ENCODE results near the gene MRC2. TPM values are rescaled to one million over a fixed set of nuclear protein-coding genes. Genes with fewer than 3 reads are reported as not detected.

Gene MRC2
- total RNA-seq, 2 experiments from 2014 or later, result 8.1 to 9.0 TPM

GRCh38 chr17:62618647-62619416 lies 8.6 kb upstream of the MRC2 start:
- Mint-ChIP-seq H3K4me3 (no peak overlapping the region), H3K36me3 (ENCODE audit: low read depth) (peaks cover 2% of the 10 kb centered on the region), H3K27ac (no peak overlapping the region), H3K27me3 (no peaks in the 10 kb centered on the region), H3K9me3 (no peaks in the 10 kb centered on the region), H3K4me1 (ENCODE audit: low read depth) (no peaks in the 10 kb centered on the region)
- ChIA-PET POLR2A (interaction anchor here (0.5 to 0.6 kb wide), 2 partner anchors 26 to 53 kb away, joined by 3 read pairs; no protein-coding TSS in a partner anchor), CTCF (no interaction called here)
- intact Hi-C loops (cut with micrococcal nuclease), result no loop called here
- no peak for TF ChIP-seq CTCF (IDR thresholded peaks at IDR 0.05)
- no peak for ATAC-seq
- DNase-seq, result no peak

- peaks cover 2% of the 10 kb centered on the region for H3K36me3 Mint-ChIP-seq (ENCODE audit: low read depth)
- CTCF ChIA-PET, result no interaction called here
- DNase-seq (no peak), ATAC-seq (no peak)
- intact Hi-C loops (cut with micrococcal nuclease), result no loop called here
- no peaks in the 10 kb centered on the region for H3K4me1 Mint-ChIP-seq (ENCODE audit: low read depth)
- no peaks in the 10 kb centered on the region for H3K9me3 Mint-ChIP-seq
- no peaks in the 10 kb centered on the region for H3K27me3 Mint-ChIP-seq
- POLR2A ChIA-PET, result interaction anchor here (0.6 kb wide), 2 partner anchors 54 to 84 kb away, joined by 3 read pairs; no protein-coding TSS in a partner anchor
- no peak for TF ChIP-seq CTCF (IDR thresholded peaks at IDR 0.05)
- H3K4me3 Mint-ChIP-seq, result no peak overlapping the region
- H3K27ac Mint-ChIP-seq, result no peak overlapping the region
Observed at GRCh38 chr17:62619417-62620155, 7.9 kb upstream of the MRC2 start.

- CTCF ChIA-PET, result no interaction called here
- intact Hi-C loops (cut with micrococcal nuclease), result no loop called here
Observed at GRCh38 chr17:62621223-62621622, 6.2 kb upstream of the MRC2 start.

GRCh38 chr17:62625184-62625869 lies 2.1 kb upstream of the MRC2 start:
- TF ChIP-seq CTCF (IDR thresholded peaks at IDR 0.05), result no peak
- Mint-ChIP-seq H3K9me3 (no peaks in the 10 kb centered on the region), H3K27me3 (peaks cover 11% of the 10 kb centered on the region), H3K4me1 (ENCODE audit: low read depth) (peaks cover 10% of the 10 kb centered on the region), H3K4me3 (no peak overlapping the region), H3K36me3 (ENCODE audit: low read depth) (peaks cover 2% of the 10 kb centered on the region), H3K27ac (no peak overlapping the region)
- intact Hi-C loops (cut with micrococcal nuclease), result no loop called here
- ChIA-PET CTCF (interaction anchor here (1.4 kb wide), 1 partner anchor 15 kb away, joined by 3 read pairs; no protein-coding TSS in a partner anchor), POLR2A (interaction anchor here (1.0 to 1.5 kb wide), 3 partner anchors 8 to 29 kb away, joined by 3 to 5 read pairs (median 5); no protein-coding TSS in a partner anchor)
- ATAC-seq (no peak), DNase-seq (no peak)

More at GRCh38 chr17:62621223-62621622, 6.2 kb upstream of the MRC2 start:
- POLR2A ChIA-PET, result interaction anchor here (0.9 kb wide), 1 partner anchor 9 kb away, joined by 3 read pairs; no protein-coding TSS in a partner anchor
- Mint-ChIP-seq H3K36me3 (ENCODE audit: low read depth) (peaks cover 2% of the 10 kb centered on the region), H3K4me1 (ENCODE audit: low read depth) (no peaks in the 10 kb centered on the region), H3K27ac (no peak overlapping the region), H3K4me3 (no peak overlapping the region), H3K9me3 (no peaks in the 10 kb centered on the region), H3K27me3 (peaks cover 2% of the 10 kb centered on the region)
- no peak for DNase-seq
- ATAC-seq, result no peak
- no peak for TF ChIP-seq CTCF (IDR thresholded peaks at IDR 0.05)
